ENCODE data around the gene PTCH2. TPM values are rescaled to one million over a fixed set of nuclear protein-coding genes. Genes with fewer than 3 reads are reported as not detected.

PTCH2 gene
- total RNA-seq, 1 experiment from 2014 or later = 0.79 TPM

GRCh38 chr1:44851308-44851707 is 8.3 kb upstream of the PTCH2 start:
- Histone ChIP-seq H4K5ac (ENCODE audit: insufficient read length, low read depth, low read length) (no peak overlapping the region), H3K56ac (ENCODE audit: insufficient read length, low read depth, low read length) (no peak overlapping the region), H2BK15ac (ENCODE audit: low read depth, low read length) (no peak overlapping the region), H3K27me3 (ENCODE audit: insufficient read depth, low read length) (no peaks in the 10 kb centered on the region), H3K79me1 (ENCODE audit: insufficient read depth, low read depth, low read length, poor library complexity, severe bottlenecking) (no peaks in the 10 kb centered on the region), H2BK12ac (ENCODE audit: insufficient read length, low read depth, low read length) (no peak overlapping the region), H2BK5ac (ENCODE audit: insufficient read length, low read length) (no peak overlapping the region), H2AK5ac (ENCODE audit: insufficient read length, low read length) (no peak overlapping the region), H4K8ac (replicated peaks; ENCODE audit: insufficient read length, low read depth, low read length) (no peak overlapping the region), H3K23me2 (ENCODE audit: insufficient read length, low read depth, low read length, poor library complexity, severe bottlenecking) (no peaks in the 10 kb centered on the region), H3K18ac (ENCODE audit: insufficient read length, low read depth, low read length) (no peak overlapping the region), H3K27ac (ENCODE audit: insufficient read length, low read depth, low read length) (no peak overlapping the region), H4K20me1 (ENCODE audit: control insufficient read depth, insufficient read depth, insufficient read length) (no peaks in the 10 kb centered on the region), H3T11ph (ENCODE audit: low read length) (no peak overlapping the region), H3K9me3 (ENCODE audit: control insufficient read depth, low read depth, low read length) (no peaks in the 10 kb centered on the region), H2BK120ac (ENCODE audit: low read depth, low read length, poor library complexity, severe bottlenecking) (no peak overlapping the region), H3K4ac (ENCODE audit: low read depth, low read length) (no peak overlapping the region), H3K23ac (ENCODE audit: insufficient read length, low read depth, low read length) (no peak overlapping the region), H4K91ac (ENCODE audit: insufficient read length, low read depth, low read length) (no peak overlapping the region), H3K14ac (ENCODE audit: insufficient read depth, low read length) (no peak overlapping the region), H3K4me1 (ENCODE audit: insufficient read depth, low read length) (no peaks in the 10 kb centered on the region), H3K4me2 (ENCODE audit: insufficient read depth, insufficient read length, low read length) (no peak overlapping the region), H2AFZ (ENCODE audit: low read length) (no peak overlapping the region), H2BK20ac (ENCODE audit: low read depth, low read length, poor library complexity, severe bottlenecking) (no peak overlapping the region), H3K9ac (ENCODE audit: extremely low read depth, insufficient read length, low read length) (no peak overlapping the region), H3K79me2 (ENCODE audit: insufficient read depth, low read length) (no peaks in the 10 kb centered on the region)
- Mint-ChIP-seq H3K9me3 (no peaks in the 10 kb centered on the region), H3K4me3 (no peak overlapping the region), H3K4me1 (peaks cover 7 to 14% of the 10 kb centered on the region in 2 experiments; a peak in 3 of 4 replicates), H3K27ac (no peak overlapping the region), H3K27me3 (ENCODE audit: low read depth) (no peaks in the 10 kb centered on the region), H3K36me3 (ENCODE audit: insufficient read depth in 1 of 3, low read depth in 3 of 3) (peaks cover 0 to 6% (median 0%) of the 10 kb centered on the region in 3 experiments; a peak in 3 of 7 replicates)
- DNase-seq = no peak
- no CpG with 5 or more reads among the region's 1 CpG for WGBS (ENCODE audit: extremely low coverage, insufficient read length, low lambda C conversion rate)
- TF ChIP-seq, protein P1, sequence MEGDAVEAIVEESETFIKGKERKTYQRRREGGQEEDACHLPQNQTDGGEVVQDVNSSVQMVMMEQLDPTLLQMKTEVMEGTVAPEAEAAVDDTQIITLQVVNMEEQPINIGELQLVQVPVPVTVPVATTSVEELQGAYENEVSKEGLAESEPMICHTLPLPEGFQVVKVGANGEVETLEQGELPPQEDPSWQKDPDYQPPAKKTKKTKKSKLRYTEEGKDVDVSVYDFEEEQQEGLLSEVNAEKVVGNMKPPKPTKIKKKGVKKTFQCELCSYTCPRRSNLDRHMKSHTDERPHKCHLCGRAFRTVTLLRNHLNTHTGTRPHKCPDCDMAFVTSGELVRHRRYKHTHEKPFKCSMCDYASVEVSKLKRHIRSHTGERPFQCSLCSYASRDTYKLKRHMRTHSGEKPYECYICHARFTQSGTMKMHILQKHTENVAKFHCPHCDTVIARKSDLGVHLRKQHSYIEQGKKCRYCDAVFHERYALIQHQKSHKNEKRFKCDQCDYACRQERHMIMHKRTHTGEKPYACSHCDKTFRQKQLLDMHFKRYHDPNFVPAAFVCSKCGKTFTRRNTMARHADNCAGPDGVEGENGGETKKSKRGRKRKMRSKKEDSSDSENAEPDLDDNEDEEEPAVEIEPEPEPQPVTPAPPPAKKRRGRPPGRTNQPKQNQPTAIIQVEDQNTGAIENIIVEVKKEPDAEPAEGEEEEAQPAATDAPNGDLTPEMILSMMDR (conservative IDR thresholded peaks at IDR 0.05) = no peak
